GM12878 (cell line): ENCODE measurements around the gene KDELR1. TPM values are rescaled to one million over a fixed set of nuclear protein-coding genes. Genes with fewer than 3 reads are reported as not detected.
A peak's percentile ranks its signal among the peaks of the same experiment; 100 is the strongest.

Experiments used
- BHLHE40 ChIP-seq, 2 experiments: fragments of 450-650 bp in 1 of 2; IDR thresholded peaks; 2 replicates each; pipeline ENCODE4 v1.6.1; 2011 to 2017; ENCODE audit warnings: low read depth in 2 of 2, borderline replicate concordance in 1 of 2, improper control_type of control experiment in 1 of 2, low read length in 1 of 2, mild to moderate bottlenecking in 1 of 2
- CEBPB ChIP-seq, 2 experiments: fragments of 150-350 bp in 1 of 2; IDR thresholded peaks; 2 replicates each; pipeline ENCODE4 v1.6.1; 2012 to 2014; ENCODE audit warnings: low read depth in 2 of 2, low read length in 2 of 2, borderline replicate concordance in 1 of 2, inconsistent platforms in 1 of 2
- CEBPZ ChIP-seq: fragments of 150-350 bp; IDR thresholded peaks from 2 replicates; pipeline ENCODE4 v1.6.1; 2016; ENCODE audit warnings: low read depth, low read length
- CHD1 ChIP-seq: IDR thresholded peaks from 2 replicates; pipeline ENCODE4 v1.6.1; 2012; ENCODE audit warnings: low read depth, low read length, improper control_type of control experiment
- CHD4 ChIP-seq: fragments of 200-600 bp; sonication (generic); IDR thresholded peaks from 2 replicates; pipeline ENCODE4 v1.6.1; 2016; ENCODE audit warnings: mild to moderate bottlenecking
- DPF2 ChIP-seq: fragments of 450-650 bp; IDR thresholded peaks from 2 replicates; pipeline ENCODE4 v1.6.1; 2017; ENCODE audit warnings: mild to moderate bottlenecking
- EED ChIP-seq: sonication (generic); IDR thresholded peaks from 2 replicates; pipeline ENCODE4 v1.6.1; 2016; ENCODE audit warnings: antibody characterized with exemption, low read depth
- GABPA ChIP-seq: IDR thresholded peaks from 2 replicates; pipeline ENCODE4 v1.6.1; 2014; ENCODE audit warnings: antibody characterized with exemption, low read depth, mild to moderate bottlenecking, inconsistent platforms
- GATAD2B ChIP-seq: fragments of 450-650 bp; conservative IDR thresholded peaks from 2 replicates; pipeline ENCODE4 v1.6.1; 2017; ENCODE audit warnings: low read depth, mild to moderate bottlenecking, moderate library complexity
- IRF3 ChIP-seq: fragments of 450-650 bp; IDR thresholded peaks from 2 replicates; pipeline ENCODE4 v1.6.1; 2014; ENCODE audit warnings: mild to moderate bottlenecking
- IRF4 ChIP-seq: IDR thresholded peaks from 2 replicates; pipeline ENCODE4 v1.6.1; 2011; ENCODE audit warnings: low read depth, low read length
- JUNB ChIP-seq: IDR thresholded peaks from 2 replicates; pipeline ENCODE4 v1.6.1; 2016; ENCODE audit warnings: antibody characterized with exemption, mild to moderate bottlenecking
- LARP7 ChIP-seq: fragments of 450-650 bp; IDR thresholded peaks from 2 replicates; pipeline ENCODE4 v1.6.1; 2017; ENCODE audit warnings: mild to moderate bottlenecking
- MTA2 ChIP-seq: fragments of 450-650 bp; IDR thresholded peaks from 2 replicates; pipeline ENCODE4 v1.6.1; 2016; ENCODE audit warnings: low read depth, mild to moderate bottlenecking, moderate library complexity
- NBN ChIP-seq: fragments of 450-650 bp; IDR thresholded peaks from 2 replicates; pipeline ENCODE4 v1.6.1; 2016
- NFIC ChIP-seq: IDR thresholded peaks from 2 replicates; pipeline ENCODE4 v1.6.1; 2012; ENCODE audit warnings: low read depth, mild to moderate bottlenecking, inconsistent platforms, low read length, moderate library complexity
- NKRF ChIP-seq: fragments of 450-650 bp; conservative IDR thresholded peaks from 2 replicates; pipeline ENCODE4 v1.6.1; 2017; ENCODE audit warnings: mild to moderate bottlenecking, moderate library complexity
- RUNX3 ChIP-seq: IDR thresholded peaks from 2 replicates; pipeline ENCODE4 v1.6.1; 2012; ENCODE audit warnings: low read length, inconsistent platforms
- SMC3 ChIP-seq: IDR thresholded peaks from 2 replicates; pipeline ENCODE4 v1.6.1; 2011; ENCODE audit warnings: low read length, improper control_type of control experiment, borderline replicate concordance
- SREBF1 ChIP-seq: IDR thresholded peaks from 2 replicates; pipeline ENCODE4 v1.6.1; 2012; ENCODE audit warnings: mild to moderate bottlenecking, low read length
- SREBF2 ChIP-seq: IDR thresholded peaks from 2 replicates; pipeline ENCODE4 v1.6.1; 2012; ENCODE audit warnings: mild to moderate bottlenecking, low read length
- SRF ChIP-seq, 2 experiments: IDR thresholded peaks; 2 replicates each; pipeline ENCODE4 v1.6.1; 2011; ENCODE audit warnings: low read depth in 2 of 2, low read length in 2 of 2, mild to moderate bottlenecking in 1 of 2, moderate library complexity in 1 of 2
- SUZ12 ChIP-seq: fragments of 200-600 bp; sonication (generic); IDR thresholded peaks from one replicate; pipeline ENCODE4 v1.6.1; 2018; ENCODE audit warnings: antibody characterized with exemption, mild to moderate bottlenecking; ENCODE audit not compliant: unreplicated experiment
- TCF12 ChIP-seq: IDR thresholded peaks from 2 replicates; pipeline ENCODE4 v1.6.1; 2011; ENCODE audit warnings: low read depth, mild to moderate bottlenecking, low read length
- ZNF217 ChIP-seq: fragments of 450-650 bp; IDR thresholded peaks from 2 replicates; pipeline ENCODE4 v1.6.1; 2017; ENCODE audit warnings: antibody characterized with exemption, mild to moderate bottlenecking
- ZNF384 ChIP-seq: IDR thresholded peaks from 2 replicates; pipeline ENCODE4 v1.6.1; 2012; ENCODE audit warnings: low read depth, mild to moderate bottlenecking, low read length, improper control_type of control experiment, borderline replicate concordance
- ZZZ3 ChIP-seq: IDR thresholded peaks from 2 replicates; pipeline ENCODE4 v1.6.1; 2011; ENCODE audit warnings: low read depth; ENCODE audit not compliant: control insufficient read depth, insufficient read length
- polyA plus RNA-seq, 11 experiments: library from polyadenylated mRNA; depleted of rRNA in 4 of 11; unstranded in 6 of 11; stranded (reverse) in 5 of 11; fragments of >200 nt; fragmentation: Nextera tagmentation in 4 of 11; fragmentation: Illumina TruSeq in 1 of 11; extraction: Ambion mirVana in 4 of 11; extraction: Trizol in 1 of 11; gene quantifications; 1 replicate in 1 of 11; 2 replicates in 10 of 11; pipeline versions ENCODE4 v1.2.1 to v1.2.3, GENCODE V29; 2011 to 2016; ENCODE audit warnings: inconsistent platforms in 2 of 11, missing spikeins in 2 of 11, low read depth in 1 of 11
- total RNA-seq, 4 experiments: library from RNA; depleted of rRNA in 3 of 4; stranded (reverse); fragments of >200 nt in 3 of 4; fragmentation: Illumina TruSeq in 1 of 4; extraction: Trizol in 1 of 4; gene quantifications; 2 replicates each; pipeline versions ENCODE4 v1.2.1 to v1.2.3, GENCODE V29; 2013 to 2021

KDELR1 gene
- total and polyA plus RNA-seq, 10 of the 15 experiments (the other 5 are each of a cell fraction or from before 2014, with no cell fraction given), result 2.3 to 71.0 (median 45.2) TPM

- 0 out of 2 replicates have a peak, but pooled peaks have one; percentile 2 for TF ChIP-seq IRF3
- TF ChIP-seq CHD1, result no peak
- TF ChIP-seq ZNF217, result no peak
- no peak for TF ChIP-seq SRF (IDR thresholded peaks at IDR 0.05; ENCODE audit: low read depth in 2 of 2, low read length in 2 of 2)
- no peak for TF ChIP-seq IRF4
- TF ChIP-seq DPF2, result 0 out of 2 replicates have a peak, but pooled peaks have one; percentile 31
- no peak for TF ChIP-seq ZZZ3
- TF ChIP-seq NFIC, result no peak
- no peak for TF ChIP-seq CEBPB (IDR thresholded peaks at IDR 0.05; ENCODE audit: borderline replicate concordance in 1 of 2, low read depth in 2 of 2, low read length in 2 of 2)
- 0 out of 4 replicates have a peak, but pooled peaks of 1 of the 2 experiments have one; percentile 10 for TF ChIP-seq BHLHE40 (IDR thresholded peaks at IDR 0.05; ENCODE audit: borderline replicate concordance in 1 of 2, low read depth in 2 of 2, low read length in 1 of 2)
- TF ChIP-seq GABPA, result no peak
- TF ChIP-seq SMC3, result no peak
- TF ChIP-seq CEBPZ, result no peak
- no peak; the same call in 1 of the 2 replicates for TF ChIP-seq GATAD2B
- no peak for TF ChIP-seq EED
- TF ChIP-seq CHD4, result no peak
- 0 out of 2 replicates have a peak, but pooled peaks have one; percentile 34 for TF ChIP-seq TCF12
- TF ChIP-seq JUNB, result no peak
- TF ChIP-seq SUZ12, result peak; percentile 79
- peak; percentile 84 for TF ChIP-seq SREBF1
- no peak; the same call in 1 of the 2 replicates for TF ChIP-seq LARP7
- TF ChIP-seq MTA2, result no peak
- TF ChIP-seq SREBF2, result no peak
- no peak for TF ChIP-seq ZNF384
- no peak for TF ChIP-seq RUNX3
- no peak for TF ChIP-seq NBN
- TF ChIP-seq NKRF, result no peak
Observed at GRCh38 chr19:48362716-48363499, 28.4 kb downstream of the KDELR1 start (continued).
